PFSK-1 (cell line): ENCODE data around the gene SPTBN4.

ENCODE experiments used
- FOXP2 ChIP-seq: optimal IDR thresholded peaks from 2 replicates; pipeline ENCODE3; 2011; ENCODE audit warnings: borderline replicate concordance, control low read depth, inconsistent platforms; ENCODE audit not compliant: insufficient read depth; ENCODE audit errors: extremely low read length, extremely low read depth
- POLR2AphosphoS5 ChIP-seq: IDR thresholded peaks from 2 replicates; pipeline ENCODE4 v1.6.1; 2012; ENCODE audit warnings: low read depth, mild to moderate bottlenecking, control low read depth, low read length, moderate library complexity
- REST ChIP-seq, 2 experiments: IDR thresholded peaks; 2 replicates each; pipeline versions ENCODE4 v1.6.1 to v1.8.0; 2011 to 2012; ENCODE audit warnings: low read depth in 2 of 2, low read length in 2 of 2, control low read depth in 1 of 2, inconsistent platforms in 1 of 2, mild to moderate bottlenecking in 1 of 2, moderate library complexity in 1 of 2; ENCODE audit not compliant: insufficient read depth in 1 of 2
- SIN3A ChIP-seq: IDR thresholded peaks from 2 replicates; pipeline ENCODE4 v1.6.1; 2012; ENCODE audit warnings: mild to moderate bottlenecking, low read length, moderate library complexity, borderline replicate concordance; ENCODE audit not compliant: insufficient read depth
- TAF1 ChIP-seq: IDR thresholded peaks from 2 replicates; pipeline ENCODE4 v1.6.1; 2012; ENCODE audit warnings: low read length, control low read depth, borderline replicate concordance; ENCODE audit not compliant: insufficient read depth

Gene SPTBN4

GRCh38 chr19:40464059-40465024 is 2.5 kb upstream of the SPTBN4 start:
- TF ChIP-seq POLR2AphosphoS5 (no peak), REST (IDR thresholded peaks at IDR 0.05; ENCODE audit: insufficient read depth in 1 of 2, low read depth in 2 of 2, low read length in 2 of 2) (no peak), SIN3A (no peak), TAF1 (no peak), FOXP2 (no peak)

GRCh38 chr19:40465025-40465556 is 1.7 kb upstream of the SPTBN4 start:
- no peak for TF ChIP-seq REST (IDR thresholded peaks at IDR 0.05; ENCODE audit: insufficient read depth in 1 of 2, low read depth in 2 of 2, low read length in 2 of 2)
- TF ChIP-seq POLR2AphosphoS5 = no peak
- no peak for TF ChIP-seq SIN3A

- peak; percentile 82 for TF ChIP-seq POLR2AphosphoS5
- TF ChIP-seq TAF1 = no peak
- TF ChIP-seq SIN3A = no peak
- TF ChIP-seq REST (IDR thresholded peaks at IDR 0.05; ENCODE audit: insufficient read depth in 1 of 2, low read depth in 2 of 2, low read length in 2 of 2) = no peak
- TF ChIP-seq FOXP2 = peak; percentile 91
Measured at GRCh38 chr19:40465557-40466218, 1.1 kb upstream of the SPTBN4 start, which contains the start of gene BLVRB. Gene BLVRB, minus strand, starts transcription at chr19:40465745. Its CDS starts 57 bp downstream, at chr19:40465688.

- no peak for TF ChIP-seq REST (IDR thresholded peaks at IDR 0.05; ENCODE audit: insufficient read depth in 1 of 2, low read depth in 2 of 2, low read length in 2 of 2)
- TF ChIP-seq FOXP2 = peak; percentile 10
- no peak for TF ChIP-seq SIN3A
- no peak for TF ChIP-seq TAF1
- no peak for TF ChIP-seq POLR2AphosphoS5
Measured at GRCh38 chr19:40466219-40466984, 399 bp upstream of the SPTBN4 start.
